ENCODE measurements around the gene FAM181B. TPM values are rescaled to one million over a fixed set of nuclear protein-coding genes. Genes with fewer than 3 reads are reported as not detected.

Gene FAM181B
- total RNA-seq, 1 experiment from 2014 or later: not detected

DNA sequence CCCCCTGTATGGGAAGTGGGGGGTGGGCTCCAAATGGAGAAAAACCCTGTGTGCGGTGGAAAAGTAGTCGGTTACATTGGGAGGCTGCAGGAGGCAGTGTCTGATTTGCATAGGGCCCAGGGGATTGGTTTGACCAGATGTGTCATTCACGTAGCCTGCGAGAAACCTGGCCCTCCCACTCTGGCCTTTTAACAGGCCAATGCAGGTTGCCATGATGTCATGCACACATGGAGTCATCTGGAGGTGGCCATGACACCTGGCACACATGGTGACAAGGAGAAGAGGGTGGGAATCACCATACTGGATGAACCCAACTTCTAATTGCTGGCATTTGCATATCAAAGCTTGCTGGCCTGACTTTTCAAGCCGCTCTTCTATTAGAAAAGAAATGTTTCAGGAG lies 50.6 kb downstream of the FAM181B start:
- DNase-seq (ENCODE audit: low read depth): no peak

DNA sequence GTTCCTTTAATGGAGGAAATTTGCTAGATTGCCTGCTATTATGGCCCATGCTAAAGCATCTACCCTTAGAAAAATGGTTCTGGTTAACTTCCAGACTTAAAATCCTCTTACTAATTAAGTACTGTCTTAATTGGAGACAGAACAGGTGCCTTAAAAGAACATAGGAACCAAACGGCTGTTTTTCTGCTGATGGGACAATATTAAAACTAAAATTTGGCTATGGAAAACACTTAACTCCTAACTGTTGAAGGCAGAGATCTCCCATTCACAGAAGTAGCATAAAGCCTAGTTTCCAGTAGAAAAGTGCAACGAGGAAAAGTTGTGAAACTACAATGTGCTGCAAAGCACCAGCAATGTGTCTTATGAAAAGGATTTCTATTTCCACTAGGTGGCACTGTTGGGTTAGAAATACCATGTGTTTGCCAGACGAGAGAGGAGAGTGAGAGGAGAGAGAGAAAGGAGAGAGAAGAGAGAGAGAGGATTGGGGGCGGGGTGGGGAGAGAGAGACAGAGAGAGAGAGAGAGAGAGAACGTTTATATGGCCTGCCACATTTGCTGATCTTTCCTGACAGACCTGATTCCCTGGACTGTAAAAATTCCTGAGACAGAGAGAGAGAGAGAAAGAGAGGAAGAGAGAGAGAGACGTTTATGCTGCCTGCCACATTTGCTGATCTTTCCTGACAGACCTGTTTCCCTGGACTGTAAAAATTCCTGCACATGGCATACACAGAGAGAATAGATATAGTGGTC lies 51.5 kb downstream of the FAM181B start:
- DNase-seq (ENCODE audit: low read depth): peak; percentile 69

DNA sequence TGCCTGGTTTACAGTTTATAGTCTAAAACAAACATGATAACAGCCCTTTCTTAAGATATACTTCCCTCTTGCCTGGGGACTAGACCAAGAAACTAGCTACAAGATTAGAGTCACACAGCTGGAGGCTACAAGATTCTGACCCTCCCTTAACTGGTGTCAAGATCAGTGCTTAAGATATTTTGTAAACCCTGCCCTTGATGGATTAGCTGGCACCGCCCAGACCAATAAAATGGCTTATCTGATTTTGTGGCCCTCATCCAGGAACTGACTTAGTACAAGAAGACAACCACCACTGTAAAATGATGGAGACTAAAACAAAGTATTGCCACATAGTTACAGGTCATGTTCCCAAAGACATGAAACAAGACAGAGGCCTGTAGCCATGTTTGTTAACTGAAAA lies 53.4 kb downstream of the FAM181B start:
- DNase-seq (ENCODE audit: low read depth): peak; percentile 55

Other genes with a start within 250 kb of the FAM181B start
- gene PRCP, start 166.6 kb upstream of the FAM181B start, total RNA-seq (2014; rRNA removed; shearing (Covaris generic)): 66.3 and 70.1 TPM in 2 replicates
- gene DDIAS, start 167.9 kb upstream of the FAM181B start, total RNA-seq (2014; rRNA removed; shearing (Covaris generic)): 23.4 and 25.1 TPM in 2 replicates

All from RPMI7951 (cell line).